AG04450 (cell line): Measurements from ENCODE around the gene LIF. TPM values are rescaled to one million over a fixed set of nuclear protein-coding genes. Genes with fewer than 3 reads are reported as not detected.
"Not testable (repeated sequence)": the region's sequence is repeated elsewhere in the genome, so short reads cannot be mapped to it uniquely, and the experiment has no call there.

Experiments used
- CTCF ChIA-PET: fragments of 300-600, 350-600 bp; formaldehyde crosslinking; extraction: SDS; loops from one replicate; lab custom pipeline; 2022; ENCODE audit warnings: antibody characterized with exemption, inconsistent platforms; lab: Charles Lee
- POLR2A ChIA-PET: fragments of 350-600 bp; formaldehyde crosslinking; extraction: SDS; loops from one replicate; lab custom pipeline; 2021; ENCODE audit warnings: antibody characterized with exemption, inconsistent platforms; lab: Yijun Ruan, JAX
- DNase-seq: peaks from one replicate; pipeline ENCODE4 v3.0.0-alpha.2; 2011; ENCODE audit warnings: low read depth, low spot score
- H3K27ac ChIP-seq: one replicate; pipeline ENCODE4 v1.5.1; 2012; ENCODE audit warnings: low read depth, low read length, control low read depth
- H3K27me3 ChIP-seq: one replicate; pipeline ENCODE4 v1.6.0; 2012; ENCODE audit warnings: low read length; ENCODE audit not compliant: control insufficient read depth, insufficient read depth
- H3K4me3 ChIP-seq: 2 replicates; pipeline ENCODE4 v1.5.1; 2011; ENCODE audit warnings: mild to moderate bottlenecking, low read depth, low read length, control low read depth
- H3K9me3 ChIP-seq: 2 replicates; pipeline ENCODE4 v1.5.1; 2012; ENCODE audit warnings: low read length; ENCODE audit not compliant: control insufficient read depth, insufficient read depth
- polyA plus RNA-seq: library from polyadenylated mRNA; depleted of rRNA; stranded (reverse); fragments of >200 nt; gene quantifications from 2 replicates; pipeline ENCODE4 v1.2.3, GENCODE V29; 2011
- TF ChIP-seq, protein P1 (sequence below): IDR thresholded peaks from 2 replicates; pipeline ENCODE4 v1.5.1; 2011; ENCODE audit warnings: low read depth, low read length, control low read depth, inconsistent platforms

LIF gene
- polyA plus RNA-seq, 1 experiment: 53.9 TPM

- Histone ChIP-seq H3K27ac (peak overlapping the region; percentile 90), H3K9me3 (peaks cover 4% of the 10 kb centered on the region; the same call in 1 of the 2 replicates), H3K27me3 (no peaks in the 10 kb centered on the region), H3K4me3 (no peak overlapping the region)
- ChIA-PET CTCF (interaction anchor here (0.6 to 1.1 kb wide), 2 partner anchors 58 to 128 kb away, joined by 3 read pairs; no protein-coding TSS in a partner anchor), POLR2A (interaction anchor here (0.6 to 2.6 kb wide), 6 partner anchors 11 to 39 kb away, joined by 3 to 10 read pairs (median 6); partner anchors contain the start of gene LIF)
- TF ChIP-seq, protein P1, sequence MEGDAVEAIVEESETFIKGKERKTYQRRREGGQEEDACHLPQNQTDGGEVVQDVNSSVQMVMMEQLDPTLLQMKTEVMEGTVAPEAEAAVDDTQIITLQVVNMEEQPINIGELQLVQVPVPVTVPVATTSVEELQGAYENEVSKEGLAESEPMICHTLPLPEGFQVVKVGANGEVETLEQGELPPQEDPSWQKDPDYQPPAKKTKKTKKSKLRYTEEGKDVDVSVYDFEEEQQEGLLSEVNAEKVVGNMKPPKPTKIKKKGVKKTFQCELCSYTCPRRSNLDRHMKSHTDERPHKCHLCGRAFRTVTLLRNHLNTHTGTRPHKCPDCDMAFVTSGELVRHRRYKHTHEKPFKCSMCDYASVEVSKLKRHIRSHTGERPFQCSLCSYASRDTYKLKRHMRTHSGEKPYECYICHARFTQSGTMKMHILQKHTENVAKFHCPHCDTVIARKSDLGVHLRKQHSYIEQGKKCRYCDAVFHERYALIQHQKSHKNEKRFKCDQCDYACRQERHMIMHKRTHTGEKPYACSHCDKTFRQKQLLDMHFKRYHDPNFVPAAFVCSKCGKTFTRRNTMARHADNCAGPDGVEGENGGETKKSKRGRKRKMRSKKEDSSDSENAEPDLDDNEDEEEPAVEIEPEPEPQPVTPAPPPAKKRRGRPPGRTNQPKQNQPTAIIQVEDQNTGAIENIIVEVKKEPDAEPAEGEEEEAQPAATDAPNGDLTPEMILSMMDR: no peak
- peak; percentile 61 for DNase-seq
These were observed 10.8 kb downstream of the LIF start for GRCh38 chr22:30235687-30236170.

GRCh38 chr22:30234786-30235470 is 11.6 kb downstream of the LIF start:
- Histone ChIP-seq H3K4me3 (no peak overlapping the region), H3K27ac (peak overlapping the region; percentile 90), H3K9me3 (peaks cover 4% of the 10 kb centered on the region; the same call in 1 of the 2 replicates), H3K27me3 (no peaks in the 10 kb centered on the region)
- CTCF ChIA-PET: interaction anchor here (1.1 kb wide), 1 partner anchor 127 kb away, joined by 3 read pairs; no protein-coding TSS in a partner anchor
- peak; percentile 47 for DNase-seq
- TF ChIP-seq, protein P1: no peak
- POLR2A ChIA-PET: interaction anchor here (0.6 to 2.6 kb wide), 5 partner anchors 11 to 30 kb away, joined by 3 to 10 read pairs (median 6); partner anchors contain the start of gene LIF

DNA sequence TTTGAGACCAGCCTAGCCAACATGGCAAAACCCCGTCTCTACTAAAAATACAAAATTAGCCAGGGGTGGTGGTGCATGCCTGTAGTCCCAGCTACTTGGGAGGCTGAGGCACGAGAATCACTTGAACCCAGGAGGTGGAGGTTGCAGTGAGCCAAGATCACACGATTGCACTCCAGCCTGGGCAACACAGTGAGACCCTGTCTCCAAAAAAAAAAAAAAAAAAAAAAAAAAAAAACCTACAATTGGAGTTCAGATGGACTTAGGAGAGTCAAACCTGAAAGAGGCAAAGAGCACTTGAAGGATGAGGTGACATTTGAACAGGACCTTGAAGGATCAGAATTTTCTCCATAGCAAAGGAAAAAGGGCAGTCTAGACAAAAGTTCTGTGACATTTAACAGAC is 12.2 kb downstream of the LIF start:
- H3K27me3 ChIP-seq, CTCF ChIA-PET, DNase-seq, H3K27ac ChIP-seq, H3K4me3 ChIP-seq, H3K9me3 ChIP-seq: not testable (repeated sequence)
- POLR2A ChIA-PET: interaction anchor here (1.9 to 2.2 kb wide), 2 partner anchors 12 to 29 kb away, joined by 5 to 6 read pairs; partner anchors contain the start of gene LIF

GRCh38 chr22:30233582-30233981 is 13.0 kb downstream of the LIF start:
- DNase-seq: no peak
- Histone ChIP-seq H3K4me3 (no peak overlapping the region), H3K9me3 (peaks cover 4% of the 10 kb centered on the region; the same call in 1 of the 2 replicates), H3K27me3 (no peaks in the 10 kb centered on the region), H3K27ac (no peak overlapping the region)
- POLR2A ChIA-PET: interaction anchor here (2.2 kb wide), 1 partner anchor 13 kb away, joined by 5 read pairs; the partner anchor contains the start of gene LIF
- CTCF ChIA-PET: no interaction called here
- TF ChIP-seq, protein P1: no peak

DNA sequence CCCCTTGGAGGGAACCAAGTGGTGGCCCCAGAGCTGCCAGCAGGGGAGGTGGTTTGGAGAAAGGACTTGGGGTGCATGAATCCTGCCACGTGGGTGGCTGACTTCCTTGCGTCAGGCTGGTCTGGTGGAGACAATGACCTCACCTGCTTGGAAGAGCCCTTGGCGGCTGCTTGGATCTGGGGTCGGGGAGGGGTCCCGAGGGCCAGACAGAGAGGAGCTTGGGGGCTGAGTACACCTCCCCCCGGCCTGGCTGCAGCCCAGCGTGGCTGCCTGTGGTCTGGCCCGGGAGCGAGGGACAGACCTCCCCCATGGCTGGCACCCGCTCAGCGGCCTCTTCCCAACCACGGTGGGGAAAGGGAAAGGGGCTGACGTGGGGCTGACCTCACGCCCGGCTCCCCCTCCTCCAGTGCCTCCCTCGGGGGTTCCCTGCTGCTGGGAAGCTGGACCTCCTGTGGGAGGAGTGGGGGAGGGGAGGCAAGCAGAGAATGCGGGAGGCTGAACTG is 13.8 kb downstream of the LIF start:
- H3K4me3 ChIP-seq: no peak overlapping the region
- H3K9me3 ChIP-seq: peaks cover 4% of the 10 kb centered on the region; the same call in 1 of the 2 replicates
- ChIA-PET CTCF (no interaction called here), POLR2A (no interaction called here)
- H3K27ac ChIP-seq: no peak overlapping the region
- DNase-seq: no peak
- H3K27me3 ChIP-seq: no peaks in the 10 kb centered on the region
- TF ChIP-seq, protein P1: no peak
